ENCODE results near the gene EPOP.
"Not testable (repeated sequence)": the region's sequence is repeated elsewhere in the genome, so short reads cannot be mapped to it uniquely, and the experiment has no call there.

The EPOP gene

GRCh38 chr17:38657824-38658740, 16.7 kb downstream of the EPOP start:
- no peak for DNase-seq (ENCODE audit: extremely low read depth, low read depth)
- no peak for TF ChIP-seq CTCF (IDR thresholded peaks at IDR 0.05; ENCODE audit: low read depth, low read length, missing control alignments)
- H3K4me3 ChIP-seq (replicated peaks; ENCODE audit: low read depth, low read length), result no peak overlapping the region

GRCh38 chr17:38656959-38657823, 17.6 kb downstream of the EPOP start:
- DNase-seq (ENCODE audit: extremely low read depth, low read depth), result no peak
- TF ChIP-seq CTCF (IDR thresholded peaks at IDR 0.05; ENCODE audit: low read depth, low read length, missing control alignments), result no peak
- no peak overlapping the region for H3K4me3 ChIP-seq (replicated peaks; ENCODE audit: low read depth, low read length)

- DNase-seq (ENCODE audit: extremely low read depth, low read depth), result no peak
- no peak for TF ChIP-seq CTCF (IDR thresholded peaks at IDR 0.05; ENCODE audit: low read depth, low read length, missing control alignments)
Observed at GRCh38 chr17:38654411-38655398, 20.1 kb downstream of the EPOP start.

GRCh38 chr17:38653679-38654078, 21.1 kb downstream of the EPOP start:
- no peak for TF ChIP-seq CTCF (IDR thresholded peaks at IDR 0.05; ENCODE audit: low read depth, low read length, missing control alignments)
- H3K4me3 ChIP-seq (replicated peaks; ENCODE audit: low read depth, low read length), result no peak overlapping the region
- no peak for DNase-seq (ENCODE audit: extremely low read depth, low read depth)

More at GRCh38 chr17:38654411-38655398, 20.1 kb downstream of the EPOP start:
- H3K4me3 ChIP-seq (replicated peaks; ENCODE audit: low read depth, low read length), result no peak overlapping the region

- DNase-seq (ENCODE audit: extremely low read depth, low read depth), result no peak
- no peak for TF ChIP-seq CTCF (IDR thresholded peaks at IDR 0.05; ENCODE audit: low read depth, low read length, missing control alignments)
- no peak overlapping the region for H3K4me3 ChIP-seq (replicated peaks; ENCODE audit: low read depth, low read length)
Observed at GRCh38 chr17:38653230-38653629, 21.5 kb downstream of the EPOP start.

- DNase-seq (ENCODE audit: extremely low read depth, low read depth); H3K4me3 ChIP-seq (replicated peaks; ENCODE audit: low read depth, low read length): not testable (repeated sequence)
Observed at GRCh38 chr17:38650653-38651173, 24.0 kb downstream of the EPOP start.

Measured in HFF-Myc (cell line).